ENCODE results near the gene MFSD11. TPM values are rescaled to one million over a fixed set of nuclear protein-coding genes. Genes with fewer than 3 reads are reported as not detected.
"Not testable (repeated sequence)": the region's sequence is repeated elsewhere in the genome, so short reads cannot be mapped to it uniquely, and the experiment has no call there.

MFSD11 gene
- total RNA-seq, 1 donor from 2014 or later = 21.4 TPM

DNA sequence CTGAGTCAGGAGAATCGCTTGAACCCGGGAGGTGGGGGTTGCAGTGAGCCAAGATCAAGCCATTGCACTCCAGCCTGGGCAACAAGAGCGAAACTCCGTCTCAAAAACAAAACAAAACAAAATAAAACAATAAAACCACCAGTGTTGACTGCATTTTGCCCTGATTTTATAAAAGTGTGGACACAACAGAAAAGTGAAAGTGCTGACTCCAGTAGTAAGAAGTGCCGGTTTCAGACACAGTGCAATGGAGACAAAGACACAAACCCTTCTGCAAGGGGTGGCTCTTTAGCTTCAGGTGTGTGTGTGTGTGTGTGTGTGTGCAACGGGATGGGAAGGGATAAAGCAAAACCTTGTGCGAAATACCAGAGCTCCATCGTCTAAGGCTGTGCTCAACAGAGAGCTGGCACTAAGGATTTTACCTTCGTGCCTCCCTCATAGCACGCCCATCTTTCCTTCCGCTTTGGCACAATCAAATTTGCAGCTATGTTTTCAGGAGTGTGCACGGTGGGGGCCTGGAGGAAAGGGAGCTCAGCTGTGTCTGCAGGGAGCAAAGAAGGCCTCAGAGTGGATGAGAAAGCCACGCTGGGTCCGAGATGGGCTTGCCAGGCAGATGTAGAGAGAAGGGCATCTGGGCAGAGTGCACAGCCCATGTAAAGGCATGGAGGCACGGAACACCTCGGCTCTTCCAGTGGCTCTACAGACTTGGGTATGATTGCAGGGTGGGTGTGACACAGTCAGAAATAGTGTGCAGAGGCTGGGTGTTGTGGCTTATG is 42.7 kb upstream of the MFSD11 start:
- DNase-seq = no peak
- Histone ChIP-seq H3K27ac (replicated peaks) (peak overlapping the region; percentile 98), H3K9me3 (replicated peaks) (no peaks in the 10 kb centered on the region), H3K27me3 (ENCODE audit: low read depth) (no peaks in the 10 kb centered on the region), H3K4me1 (peaks cover 100% of the 10 kb centered on the region), H3K36me3 (no peaks in the 10 kb centered on the region), H3K4me3 (no peak overlapping the region)
- TF ChIP-seq, protein P1, sequence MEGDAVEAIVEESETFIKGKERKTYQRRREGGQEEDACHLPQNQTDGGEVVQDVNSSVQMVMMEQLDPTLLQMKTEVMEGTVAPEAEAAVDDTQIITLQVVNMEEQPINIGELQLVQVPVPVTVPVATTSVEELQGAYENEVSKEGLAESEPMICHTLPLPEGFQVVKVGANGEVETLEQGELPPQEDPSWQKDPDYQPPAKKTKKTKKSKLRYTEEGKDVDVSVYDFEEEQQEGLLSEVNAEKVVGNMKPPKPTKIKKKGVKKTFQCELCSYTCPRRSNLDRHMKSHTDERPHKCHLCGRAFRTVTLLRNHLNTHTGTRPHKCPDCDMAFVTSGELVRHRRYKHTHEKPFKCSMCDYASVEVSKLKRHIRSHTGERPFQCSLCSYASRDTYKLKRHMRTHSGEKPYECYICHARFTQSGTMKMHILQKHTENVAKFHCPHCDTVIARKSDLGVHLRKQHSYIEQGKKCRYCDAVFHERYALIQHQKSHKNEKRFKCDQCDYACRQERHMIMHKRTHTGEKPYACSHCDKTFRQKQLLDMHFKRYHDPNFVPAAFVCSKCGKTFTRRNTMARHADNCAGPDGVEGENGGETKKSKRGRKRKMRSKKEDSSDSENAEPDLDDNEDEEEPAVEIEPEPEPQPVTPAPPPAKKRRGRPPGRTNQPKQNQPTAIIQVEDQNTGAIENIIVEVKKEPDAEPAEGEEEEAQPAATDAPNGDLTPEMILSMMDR (IDR thresholded peaks at IDR 0.05; ENCODE audit: borderline replicate concordance) = no peak
- intact Hi-C loops (cut with micrococcal nuclease) = no loop called here

DNA sequence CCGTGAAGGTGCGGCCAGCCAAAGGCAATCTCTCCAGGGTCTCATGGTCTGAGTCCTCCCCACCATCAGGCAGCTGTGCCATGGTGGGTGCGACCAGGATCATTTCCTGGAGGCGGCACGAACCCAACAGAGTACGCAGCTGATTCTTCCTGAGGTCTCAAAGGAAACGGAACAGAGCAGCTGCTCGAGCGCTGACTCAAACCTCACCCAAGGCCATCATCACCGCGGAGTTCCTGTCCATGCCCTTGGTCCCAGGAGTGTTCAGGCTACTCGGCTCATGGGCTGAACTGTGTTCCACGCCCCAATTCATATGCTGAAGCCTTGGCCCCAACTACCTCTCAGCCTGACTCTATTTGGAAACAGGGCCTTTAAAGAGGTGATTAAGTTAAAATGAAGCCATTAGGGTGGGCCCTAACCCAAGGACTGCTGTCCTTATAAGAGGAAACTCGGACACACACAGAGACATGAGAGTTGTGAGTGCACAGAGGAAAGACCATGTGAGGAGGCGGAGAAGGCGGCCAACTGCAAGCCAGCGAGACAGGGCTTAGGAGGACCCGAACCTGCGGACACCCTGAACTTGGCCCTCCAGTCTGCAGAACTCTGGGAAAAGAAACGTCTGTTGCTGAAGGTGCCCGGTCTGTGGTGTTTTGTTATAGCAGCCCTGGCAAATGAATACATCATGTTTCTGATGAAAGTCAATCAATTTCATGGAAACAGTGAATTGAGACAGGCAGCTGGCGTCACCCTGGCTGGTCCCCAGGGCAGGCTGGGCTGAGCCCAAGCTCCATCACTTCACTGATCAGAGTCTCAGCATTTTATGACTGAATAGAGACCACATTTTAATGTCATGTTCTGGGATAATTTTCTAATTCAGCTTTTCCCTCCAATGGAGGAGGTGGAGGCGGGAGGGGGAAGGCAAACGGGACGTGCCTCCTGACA is 40.9 kb upstream of the MFSD11 start:
- peak overlapping the region; percentile 30 for H3K4me3 ChIP-seq
- H3K4me1 ChIP-seq = peaks cover 100% of the 10 kb centered on the region

DNA sequence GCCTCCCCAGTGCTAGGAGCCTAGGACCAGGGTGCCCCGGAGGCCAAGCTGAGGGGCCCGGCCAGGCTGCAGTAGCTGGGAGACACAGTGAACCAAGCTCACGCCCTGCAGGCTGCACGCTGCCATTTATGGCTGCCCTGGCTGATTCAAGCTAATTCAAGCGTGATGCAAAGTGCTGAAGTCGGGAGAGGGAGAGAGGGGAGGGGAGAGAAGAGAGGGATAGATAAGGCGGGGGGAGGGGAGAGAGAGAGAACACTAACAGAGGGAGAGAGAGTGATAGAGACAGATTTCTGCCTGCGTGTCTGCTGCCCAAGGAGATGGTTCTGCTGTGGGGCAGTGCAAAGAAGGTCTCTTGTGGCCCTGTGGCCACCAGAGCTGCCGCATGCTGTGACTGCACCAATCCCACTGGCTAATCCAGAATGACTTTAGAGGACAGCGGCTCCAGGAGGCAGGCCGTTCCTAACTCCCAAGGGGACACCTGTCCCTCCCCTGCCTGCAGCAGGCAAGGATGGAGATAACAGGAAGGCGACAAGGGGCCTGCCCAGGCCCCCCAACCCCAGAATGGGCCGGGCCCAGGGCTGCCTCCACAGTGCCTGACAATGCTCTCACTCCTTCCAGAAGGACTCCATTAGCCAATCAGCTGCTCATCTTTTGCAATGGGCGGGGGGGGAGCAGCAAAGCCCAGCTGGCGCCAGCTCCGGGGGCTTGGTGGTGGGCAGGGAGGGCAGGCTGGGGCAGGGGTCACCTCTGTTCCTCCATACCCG is 40.0 kb upstream of the MFSD11 start:
- no peaks in the 10 kb centered on the region for H3K9me3 ChIP-seq (replicated peaks)
- H3K27ac ChIP-seq (replicated peaks) = peak overlapping the region; percentile 98
- H3K4me3 ChIP-seq = peak overlapping the region; percentile 30
- H3K36me3 ChIP-seq = no peaks in the 10 kb centered on the region
- H3K4me1 ChIP-seq = peaks cover 100% of the 10 kb centered on the region
- no peaks in the 10 kb centered on the region for H3K27me3 ChIP-seq (ENCODE audit: low read depth)
- no peak for DNase-seq
- intact Hi-C loops (cut with micrococcal nuclease) = no loop called here
- TF ChIP-seq, protein P1 (IDR thresholded peaks at IDR 0.05; ENCODE audit: borderline replicate concordance) = no peak

More for the DNA sequence above, 40.9 kb upstream of the MFSD11 start:
- Histone ChIP-seq H3K27ac (replicated peaks) (peak overlapping the region; percentile 98), H3K36me3 (no peaks in the 10 kb centered on the region), H3K27me3 (ENCODE audit: low read depth) (no peaks in the 10 kb centered on the region), H3K9me3 (replicated peaks) (no peaks in the 10 kb centered on the region)
- intact Hi-C loops (cut with micrococcal nuclease) = no loop called here
- TF ChIP-seq, protein P1 (IDR thresholded peaks at IDR 0.05; ENCODE audit: borderline replicate concordance) = no peak
- peak; percentile 73 for DNase-seq

DNA sequence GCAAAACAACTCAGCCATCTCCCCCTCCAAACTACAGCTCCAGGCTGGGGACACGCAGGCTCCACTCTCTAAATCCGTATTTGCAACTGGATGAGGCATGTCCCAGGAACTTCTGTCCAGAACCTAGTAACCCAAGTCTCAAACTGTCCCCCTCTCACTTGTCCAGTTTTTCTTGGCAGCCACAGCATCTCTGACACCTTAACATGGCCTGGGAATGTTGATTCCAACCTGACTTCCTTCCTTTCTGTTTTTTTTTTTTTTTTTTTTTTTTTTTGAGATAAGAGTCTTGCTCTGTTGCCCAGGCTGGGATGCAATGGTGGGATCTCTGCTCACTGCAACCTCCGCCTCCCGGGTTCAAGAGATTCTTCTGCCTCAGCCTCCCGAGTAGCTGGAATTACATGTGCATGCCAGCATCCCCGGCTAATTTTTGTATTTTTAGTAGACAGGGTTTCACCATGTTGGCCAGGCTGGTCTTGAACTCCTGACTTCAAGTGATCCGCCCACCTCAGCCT is 39.4 kb upstream of the MFSD11 start:
- H3K4me3 ChIP-seq = peak overlapping the region; percentile 30
- peaks cover 100% of the 10 kb centered on the region for H3K4me1 ChIP-seq
- H3K36me3 ChIP-seq; intact Hi-C loops (cut with micrococcal nuclease); DNase-seq; H3K27me3 ChIP-seq (ENCODE audit: low read depth); H3K9me3 ChIP-seq (replicated peaks): not testable (repeated sequence)
- peak overlapping the region; percentile 98 for H3K27ac ChIP-seq (replicated peaks)

DNA sequence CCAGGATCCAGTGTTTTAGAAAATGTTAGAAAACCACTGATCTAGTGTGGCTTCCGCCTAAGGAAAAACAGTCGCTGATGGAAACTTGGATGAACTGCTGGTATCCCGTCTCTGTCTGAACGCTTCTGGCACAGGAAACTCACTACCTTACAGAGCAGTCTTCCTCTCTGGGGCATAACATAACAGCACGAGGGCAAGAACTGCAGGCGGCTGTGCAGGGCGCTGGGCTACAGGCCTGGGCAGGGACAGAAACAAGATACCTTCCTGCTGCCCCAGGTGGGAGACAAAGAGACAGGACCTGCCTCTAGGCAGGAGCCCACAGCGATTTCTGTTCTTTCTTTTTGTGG is 37.7 kb upstream of the MFSD11 start:
- Histone ChIP-seq H3K4me1 (peaks cover 96% of the 10 kb centered on the region), H3K27ac (replicated peaks) (peak overlapping the region; percentile 98), H3K4me3 (peak overlapping the region; percentile 57), H3K36me3 (no peaks in the 10 kb centered on the region), H3K27me3 (ENCODE audit: low read depth) (no peaks in the 10 kb centered on the region), H3K9me3 (replicated peaks) (no peaks in the 10 kb centered on the region)
- TF ChIP-seq, protein P1 (IDR thresholded peaks at IDR 0.05; ENCODE audit: borderline replicate concordance) = no peak
- intact Hi-C loops (cut with micrococcal nuclease) = no loop called here
- DNase-seq = no peak
